Stimulated activated CD8-positive, alpha-beta memory T cell treated with anti-CD3 and anti-CD28 coated beads, Interleukin-12 subunit alpha, Interleukin-12 subunit beta, amount 100 ng/mL, for 24 hours (primary cell): ENCODE results near the gene SLC12A8.
A peak's percentile ranks its signal among the peaks of the same experiment; 100 is the strongest.

Experiments used
- DNase-seq: peaks from one replicate; pipeline ENCODE4 v3.0.0-alpha.2; 2020; ENCODE audit errors: extremely low read depth

The SLC12A8 gene

DNA sequence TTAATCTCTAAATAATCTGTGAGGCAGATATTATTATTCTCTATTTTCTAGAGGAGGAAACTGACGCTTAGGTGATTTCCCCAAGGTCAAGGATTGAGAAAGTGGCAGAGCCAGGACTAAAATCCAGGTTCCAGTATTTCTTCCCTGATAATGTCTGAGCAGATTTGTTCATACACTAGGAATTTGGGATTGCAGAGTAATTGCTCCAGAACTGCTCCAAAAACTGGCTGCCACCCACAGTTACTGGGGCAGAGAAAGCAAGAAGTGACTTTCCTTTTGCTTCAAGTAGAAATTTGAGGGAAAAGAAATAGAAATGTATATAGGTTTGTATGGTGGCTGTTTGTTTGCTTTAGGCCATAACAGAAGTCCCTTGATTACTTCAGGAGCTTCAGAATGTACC is 60.6 kb downstream of the SLC12A8 start:
- no peak for DNase-seq

DNA sequence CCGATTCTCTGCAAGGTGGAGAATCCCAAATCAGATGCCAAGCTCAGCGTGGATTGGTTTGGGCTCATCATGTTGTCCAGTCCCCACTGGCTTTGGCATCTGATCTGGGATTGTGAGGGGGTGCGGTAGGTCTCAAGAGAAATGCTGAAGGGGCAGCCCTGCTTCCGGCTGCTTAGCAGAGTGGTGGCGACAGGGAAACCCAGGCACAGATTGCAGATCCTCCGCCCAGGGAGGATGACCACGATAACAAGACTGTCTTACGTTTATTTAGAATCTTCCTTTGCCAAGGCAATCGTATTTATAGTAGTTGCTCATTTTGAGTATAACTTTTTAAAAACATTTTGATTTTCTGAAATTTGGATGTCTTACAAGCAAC is 61.1 kb downstream of the SLC12A8 start:
- DNase-seq: no peak

DNA sequence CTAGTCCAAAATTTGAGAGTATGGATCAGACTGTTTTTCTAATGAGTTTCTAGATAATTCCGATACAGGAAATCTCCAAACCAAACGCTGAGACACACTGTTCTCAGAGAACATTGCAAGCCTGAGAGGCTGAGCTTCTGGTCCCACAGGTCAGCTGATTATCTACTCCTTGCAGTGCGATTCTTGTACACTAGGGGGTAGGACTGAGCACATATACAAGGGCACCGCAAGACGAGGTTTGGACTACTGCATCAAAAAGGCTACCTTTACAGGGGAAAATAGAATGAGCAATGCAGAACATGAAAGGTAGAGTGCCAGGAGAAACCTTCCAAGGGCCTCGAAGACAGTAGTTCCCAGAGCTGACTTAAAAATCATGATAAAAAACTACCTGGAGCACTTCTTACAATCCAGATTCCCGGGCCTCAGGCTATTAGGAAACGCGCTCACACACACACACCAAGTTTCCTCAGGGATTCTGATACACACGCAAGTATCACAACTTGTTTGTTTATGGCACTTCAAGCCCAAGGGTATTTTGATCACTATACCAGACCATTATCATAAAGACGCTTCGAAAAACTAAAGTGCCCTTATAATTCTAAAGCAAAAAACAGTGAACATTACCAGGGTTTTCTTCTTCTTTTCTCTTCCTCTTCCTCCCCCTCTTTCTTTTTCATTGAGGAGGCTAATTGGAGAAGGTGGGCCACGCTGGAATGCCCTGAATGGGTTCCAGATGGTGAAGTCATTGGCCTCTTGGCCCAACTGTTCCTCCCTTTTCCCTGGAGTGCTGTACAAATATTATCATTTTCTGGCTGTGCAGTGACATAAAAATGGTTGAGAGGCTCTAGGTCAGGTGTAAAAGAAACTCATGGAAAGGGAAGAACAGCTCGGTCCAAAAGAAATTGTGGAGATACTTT is 61.8 kb downstream of the SLC12A8 start:
- no peak for DNase-seq

DNA sequence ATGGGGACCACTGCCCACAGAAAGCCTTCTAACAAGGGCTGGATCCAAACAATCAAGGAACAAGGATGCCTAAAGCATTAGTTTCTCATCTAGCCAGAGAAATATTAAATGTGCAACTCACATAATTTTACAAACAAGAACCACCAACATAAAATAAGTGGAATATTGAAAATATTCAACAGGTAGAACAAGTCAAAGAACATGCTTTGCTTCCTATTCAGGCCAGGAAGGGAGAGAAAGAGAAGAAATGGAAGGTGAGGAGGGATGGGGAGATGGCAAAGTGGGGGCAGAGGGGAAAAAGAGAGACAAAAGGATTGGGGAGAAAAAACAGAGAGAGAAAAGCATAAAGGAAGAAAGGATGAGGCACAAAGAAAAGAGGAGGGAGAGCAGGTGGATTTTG is 63.1 kb downstream of the SLC12A8 start:
- DNase-seq: no peak

DNA sequence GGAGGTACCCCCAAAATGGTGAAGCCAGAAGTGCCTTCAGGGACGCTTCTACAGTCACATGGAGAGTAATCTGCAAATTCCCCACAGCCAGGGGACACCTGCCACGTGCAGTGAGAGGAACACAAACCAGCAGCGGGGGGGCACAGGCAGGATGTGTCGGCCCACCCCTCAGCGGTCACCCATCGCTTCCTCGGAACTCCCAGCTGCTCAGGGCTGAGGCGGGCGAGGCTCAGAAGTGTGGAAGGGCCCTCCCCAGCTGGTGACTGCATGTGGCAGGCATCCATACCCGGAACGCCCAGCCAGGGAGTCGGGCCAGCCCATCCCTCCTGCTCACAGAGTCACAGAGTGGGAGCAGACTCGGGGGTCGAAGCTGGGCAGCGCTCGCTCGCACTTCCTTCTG is 63.7 kb downstream of the SLC12A8 start:
- DNase-seq: no peak

DNA sequence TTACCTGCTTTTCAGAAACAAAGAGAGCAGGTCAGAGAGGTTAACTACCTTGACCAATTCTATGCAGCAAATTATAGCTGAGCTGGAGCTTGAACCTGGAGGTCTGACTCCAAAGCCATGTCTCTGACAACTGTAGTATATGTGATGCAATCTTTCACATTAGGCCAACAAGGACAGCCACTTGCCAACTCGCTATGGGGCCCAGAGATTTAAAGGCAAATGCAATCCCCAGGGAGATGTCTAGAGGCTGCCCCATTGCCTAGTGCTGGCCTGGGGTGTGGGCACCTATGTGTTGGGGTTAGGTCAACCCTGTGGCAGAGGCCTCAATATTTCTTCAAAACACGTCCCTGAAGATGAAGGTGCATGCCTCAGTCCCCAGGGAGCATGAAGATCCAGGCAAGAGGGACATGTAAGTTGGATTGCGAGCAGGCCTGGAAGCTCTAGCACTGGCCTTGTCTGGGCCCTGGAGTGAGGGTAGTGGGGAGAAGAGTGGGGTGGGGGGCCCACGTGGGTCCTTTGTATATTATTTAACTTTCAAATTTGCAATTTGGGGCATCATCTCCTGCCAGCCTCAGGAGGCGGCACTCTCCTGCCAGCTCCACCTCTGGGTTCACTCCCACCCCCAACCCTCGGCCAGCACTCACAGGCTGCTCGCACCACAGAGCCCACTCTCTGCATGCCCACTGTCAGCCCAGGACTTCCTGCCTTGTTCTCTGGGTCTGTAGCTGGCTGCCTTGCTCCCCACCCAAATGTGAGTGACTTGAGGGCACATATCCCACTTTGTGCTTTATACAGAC is 64.3 kb downstream of the SLC12A8 start:
- no peak for DNase-seq

DNA sequence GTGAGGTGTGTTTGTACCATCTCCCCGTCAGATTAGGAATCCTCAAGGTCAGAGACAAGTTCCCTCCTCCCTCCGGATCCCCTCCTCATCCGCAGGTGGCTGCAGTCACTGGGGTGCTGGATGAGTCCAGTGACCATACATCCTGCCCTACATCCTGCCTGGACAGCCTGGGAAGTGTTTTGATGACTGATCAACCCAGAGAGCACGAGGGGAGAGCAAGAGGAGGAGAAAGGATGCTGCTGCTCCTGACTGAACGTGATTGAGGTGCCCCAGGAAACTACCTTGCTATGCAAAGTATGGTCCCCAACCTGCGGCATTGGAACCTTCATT is 65.1 kb downstream of the SLC12A8 start:
- DNase-seq: no peak

DNA sequence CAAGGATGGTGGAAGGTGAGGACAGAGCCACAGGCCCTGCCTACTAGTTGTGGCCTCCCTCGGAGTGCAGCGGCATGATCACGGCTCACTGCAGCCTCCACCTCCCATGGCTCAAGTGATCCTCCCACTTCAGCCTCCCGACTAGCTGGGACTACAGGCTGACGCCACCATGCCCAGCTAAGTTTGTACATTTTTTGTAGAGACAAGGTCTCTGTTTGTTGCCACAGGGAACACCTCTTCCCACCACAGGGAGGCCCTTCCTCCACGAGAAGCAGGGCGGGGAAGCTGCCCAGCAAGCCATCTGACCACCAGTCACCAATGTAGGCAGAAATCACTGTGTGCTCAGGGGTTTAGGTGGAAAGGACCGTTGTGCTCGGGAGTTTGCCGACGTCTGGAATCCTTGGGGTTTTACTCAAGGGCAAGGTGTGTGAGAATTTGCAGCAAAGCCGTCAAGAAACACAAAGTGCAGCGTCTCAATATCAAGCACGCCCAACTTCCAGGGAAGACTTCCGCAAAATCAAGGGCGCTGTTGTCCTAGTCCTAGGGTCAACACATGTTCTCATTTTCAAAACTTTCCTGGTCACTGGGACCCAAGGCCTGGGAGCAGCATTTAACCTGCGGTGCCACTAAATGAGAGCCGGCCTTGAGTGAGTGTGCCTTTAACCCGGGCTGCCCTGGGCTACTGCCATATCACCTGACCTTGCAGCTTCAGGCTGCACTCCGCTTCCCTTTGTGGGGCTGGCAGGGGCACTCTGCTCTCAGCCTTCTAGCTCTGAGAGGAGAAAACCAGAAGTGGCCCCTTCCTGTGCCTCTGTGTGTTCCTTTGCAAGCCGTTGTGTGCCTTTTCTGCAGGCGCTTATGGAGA is 65.7 kb downstream of the SLC12A8 start:
- DNase-seq: no peak

DNA sequence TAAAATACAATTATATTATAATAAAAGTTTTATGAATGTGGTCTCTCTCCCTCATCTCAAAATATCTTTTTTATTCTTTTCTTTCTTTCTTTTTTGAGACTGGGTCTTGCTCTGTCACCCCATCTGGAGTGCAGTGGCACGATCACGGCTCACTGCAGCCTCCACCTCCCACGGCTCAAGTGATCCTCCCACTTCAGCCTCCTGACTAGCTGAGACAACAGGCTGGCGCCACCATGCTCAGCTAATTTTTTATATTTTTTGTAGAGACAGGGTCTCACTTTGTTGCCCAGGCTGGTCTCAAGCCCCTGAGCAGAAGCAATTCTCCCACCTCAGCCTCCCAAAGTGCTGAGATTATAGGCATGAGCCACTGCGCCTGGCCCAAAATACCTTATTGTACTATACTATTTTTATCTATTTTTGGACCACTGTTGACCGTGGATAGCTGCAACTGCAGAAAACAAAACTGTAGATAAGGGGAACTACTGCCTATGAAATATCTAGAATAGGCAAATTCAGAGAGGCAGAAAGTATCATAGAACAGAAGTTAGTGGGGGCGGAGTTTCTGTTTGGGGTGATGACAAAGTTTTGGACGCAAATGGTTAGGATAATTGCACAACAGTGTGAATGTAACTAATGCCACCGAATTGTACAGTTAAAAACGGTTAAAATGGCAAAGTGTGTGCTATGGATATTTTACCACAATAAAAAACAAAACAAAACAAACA is 66.6 kb downstream of the SLC12A8 start:
- no peak for DNase-seq

DNA sequence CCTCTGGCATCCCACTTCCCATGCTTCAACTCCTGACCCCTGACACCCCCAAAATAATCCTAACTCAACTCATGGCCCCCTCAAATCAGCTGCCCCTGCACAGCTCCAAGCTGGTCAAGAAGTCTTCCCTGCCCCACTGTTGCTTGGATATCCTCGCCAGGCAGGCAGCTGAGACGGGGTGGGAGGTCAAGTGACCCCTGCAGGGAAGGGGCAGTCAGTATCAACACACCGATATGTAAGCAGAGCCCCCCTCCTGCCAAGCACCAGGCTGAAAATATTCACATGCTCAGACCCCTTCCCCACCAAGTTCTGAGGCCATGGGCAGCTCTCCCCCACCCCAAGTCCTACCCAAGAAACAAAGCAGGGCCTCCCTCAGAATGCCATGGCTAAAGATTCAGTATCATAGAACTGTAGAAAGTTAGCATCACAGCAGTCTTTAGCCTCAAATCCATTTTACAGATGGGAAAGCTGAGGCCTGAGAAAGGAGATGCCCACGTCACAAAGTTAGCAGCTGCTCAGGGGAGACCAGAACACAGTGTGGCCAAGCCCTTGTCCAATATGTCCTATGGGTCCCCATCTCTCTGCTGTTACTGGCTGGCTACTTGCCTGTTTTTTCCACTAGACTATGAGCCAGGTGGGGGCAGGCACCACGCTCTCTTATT is 67.8 kb downstream of the SLC12A8 start:
- no peak for DNase-seq

DNA sequence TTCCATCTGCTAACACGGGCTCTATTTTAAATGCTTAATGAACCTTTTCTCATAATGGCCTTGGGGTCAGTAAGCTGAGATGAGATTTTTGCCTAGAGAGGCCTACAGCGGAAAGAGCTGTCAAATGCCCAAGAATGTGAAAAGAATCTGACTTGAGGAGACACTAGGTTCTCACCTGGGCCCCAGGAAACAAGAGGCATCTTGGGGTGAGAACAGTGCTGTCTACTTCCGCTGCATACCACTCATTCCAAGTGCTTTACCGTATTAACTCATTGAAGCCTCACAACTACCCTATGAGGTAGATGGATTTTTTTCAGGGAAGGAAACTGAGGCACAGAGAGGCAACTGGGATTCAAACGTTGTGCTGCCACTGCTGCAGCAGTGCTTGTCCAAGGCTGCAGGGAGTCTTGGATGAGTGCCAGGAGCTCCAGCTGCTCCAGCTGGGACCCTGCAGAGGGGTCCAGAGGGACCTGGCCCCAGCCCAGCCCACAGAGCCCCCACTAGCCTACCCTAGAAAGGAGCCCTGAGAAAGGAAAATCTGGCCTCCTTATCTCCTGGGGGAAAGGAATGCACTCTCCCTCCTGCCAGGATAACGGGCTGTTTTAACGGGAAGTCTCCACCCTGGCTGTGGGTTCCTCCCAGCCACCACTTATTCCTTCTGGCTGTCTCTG is 68.4 kb downstream of the SLC12A8 start:
- DNase-seq: no peak

DNA sequence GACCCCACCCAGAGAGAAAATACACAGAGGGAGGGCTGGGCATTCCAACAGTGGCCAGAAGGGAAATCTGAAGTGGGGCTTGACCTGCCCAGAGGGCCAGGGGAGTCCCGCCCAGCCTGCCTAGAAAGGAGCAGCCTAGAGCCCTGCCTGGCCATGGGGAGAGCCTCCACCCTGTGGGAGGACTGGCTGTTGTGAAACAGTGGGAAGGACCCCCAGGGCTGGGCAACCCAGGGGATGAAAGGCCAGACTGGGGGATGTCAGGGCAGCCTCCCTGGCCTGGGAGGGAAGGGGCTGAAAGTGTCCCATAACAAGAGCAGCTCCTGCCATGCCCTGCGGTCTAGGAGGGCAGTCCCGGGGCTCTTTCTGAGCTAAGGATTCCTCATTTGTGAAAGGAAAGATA is 69.0 kb downstream of the SLC12A8 start:
- no peak for DNase-seq

DNA sequence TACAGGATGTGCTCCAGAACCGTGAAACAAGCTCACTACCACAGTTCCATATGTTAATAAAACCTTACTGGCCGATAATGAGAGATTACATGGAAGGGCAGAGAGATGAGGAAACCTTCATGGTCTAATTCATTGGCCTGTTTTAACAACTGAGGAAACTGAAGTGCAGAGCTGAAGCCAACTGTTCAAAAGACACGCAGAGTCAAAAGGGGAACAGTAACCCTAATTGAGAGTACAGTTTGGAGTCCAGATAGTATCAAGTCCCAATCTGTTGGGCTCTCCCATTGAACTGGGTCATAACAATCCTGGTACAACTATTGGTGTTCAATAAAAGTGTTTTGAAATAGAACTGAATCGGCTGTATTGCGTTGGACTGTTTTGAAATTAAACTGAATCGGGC is 69.6 kb downstream of the SLC12A8 start:
- no peak for DNase-seq

DNA sequence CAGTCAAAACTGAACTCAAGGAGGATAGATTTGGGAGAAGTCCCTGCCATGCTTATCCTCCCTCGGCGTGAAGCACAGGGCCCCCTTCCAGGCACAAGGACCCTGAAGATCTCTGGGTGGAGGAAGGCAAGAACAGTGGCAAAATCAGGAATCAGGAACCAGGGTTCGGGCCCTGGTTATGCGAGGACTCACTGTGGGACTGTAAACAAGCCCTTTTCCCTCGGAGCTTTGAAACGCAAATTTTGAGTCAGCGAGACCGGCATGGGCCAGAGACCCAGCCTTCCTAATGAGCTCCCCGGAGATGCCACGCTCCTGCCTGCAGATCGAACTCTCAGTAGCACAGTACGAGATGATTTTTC is 70.1 kb downstream of the SLC12A8 start:
- DNase-seq: no peak

DNA sequence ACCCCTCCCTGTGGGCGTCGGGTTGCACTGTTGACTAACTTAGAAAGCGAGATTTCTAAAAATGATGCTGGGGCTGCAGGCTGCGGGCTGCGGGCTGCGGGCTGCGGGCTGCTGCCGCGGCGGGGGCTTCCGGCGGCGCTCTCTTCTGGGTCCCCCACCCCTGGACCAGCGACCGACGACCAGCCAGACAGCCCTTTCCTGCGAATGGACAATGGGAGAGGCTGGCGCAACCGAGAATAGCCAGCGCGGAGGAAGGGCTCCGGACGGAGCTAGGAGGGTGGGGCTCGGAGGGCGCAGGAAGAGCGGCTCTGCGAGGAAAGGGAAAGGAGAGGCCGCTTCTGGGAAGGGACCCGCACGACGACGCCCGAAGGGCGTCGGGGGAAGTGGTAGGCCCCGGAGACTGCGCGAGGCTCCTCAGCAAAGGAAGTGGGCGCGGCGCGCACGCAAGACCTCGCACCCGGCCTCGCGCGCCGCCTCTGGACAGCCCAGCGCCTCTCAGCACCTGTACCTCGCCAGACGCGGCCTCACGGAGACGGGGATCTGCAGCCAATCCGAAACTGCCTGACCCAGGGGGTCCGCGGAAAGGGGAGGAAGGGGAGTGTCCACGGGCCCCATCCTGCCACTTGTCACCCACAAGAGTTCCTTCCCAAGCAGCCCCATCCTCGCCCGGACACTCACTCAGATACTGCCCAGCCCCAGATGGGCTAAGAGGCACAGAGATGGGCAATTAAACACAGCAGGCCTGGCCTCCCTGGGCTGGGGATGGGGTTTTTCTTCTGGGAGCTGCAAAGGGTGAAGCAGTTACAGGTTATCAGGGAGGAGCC is 70.7 kb downstream of the SLC12A8 start:
- DNase-seq: peak; percentile 40

DNA sequence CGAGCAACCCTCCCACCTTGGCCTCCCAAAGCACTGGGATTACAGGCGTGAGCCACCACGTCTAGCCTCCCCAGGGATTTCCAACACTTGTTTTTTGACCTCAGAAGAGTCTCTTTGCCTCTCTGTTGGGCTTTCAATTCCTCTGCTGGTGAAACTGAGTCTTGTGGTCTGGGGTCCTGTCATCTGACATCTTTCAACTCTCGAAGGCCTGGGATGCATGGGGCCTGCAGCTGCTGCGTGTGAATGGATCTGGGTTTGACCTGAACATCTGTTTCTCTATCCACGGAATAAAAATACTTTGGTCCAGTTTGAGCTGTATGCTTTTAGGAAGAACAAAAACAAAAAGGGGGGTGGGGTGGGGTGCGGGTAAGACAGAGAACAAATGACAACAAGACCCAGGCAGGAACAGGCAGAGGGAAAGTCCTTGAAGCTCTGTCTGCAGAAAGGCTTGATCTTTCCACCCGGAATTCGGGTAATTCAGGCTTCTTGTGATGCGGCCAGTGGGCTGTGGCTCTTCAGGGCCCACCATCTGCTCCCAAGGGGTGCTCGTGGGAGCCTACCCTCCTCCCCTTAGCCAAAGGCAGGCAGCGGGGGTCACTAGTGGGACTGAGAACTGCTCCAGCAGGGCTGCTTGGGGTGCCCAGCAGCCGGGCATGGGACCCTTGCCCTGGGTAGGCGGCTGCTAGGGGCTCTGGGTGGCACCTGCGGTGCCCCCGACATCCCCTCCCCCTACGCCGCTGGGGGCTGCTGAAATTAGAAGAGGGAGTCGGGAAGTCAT is 71.5 kb downstream of the SLC12A8 start:
- DNase-seq: no peak

DNA sequence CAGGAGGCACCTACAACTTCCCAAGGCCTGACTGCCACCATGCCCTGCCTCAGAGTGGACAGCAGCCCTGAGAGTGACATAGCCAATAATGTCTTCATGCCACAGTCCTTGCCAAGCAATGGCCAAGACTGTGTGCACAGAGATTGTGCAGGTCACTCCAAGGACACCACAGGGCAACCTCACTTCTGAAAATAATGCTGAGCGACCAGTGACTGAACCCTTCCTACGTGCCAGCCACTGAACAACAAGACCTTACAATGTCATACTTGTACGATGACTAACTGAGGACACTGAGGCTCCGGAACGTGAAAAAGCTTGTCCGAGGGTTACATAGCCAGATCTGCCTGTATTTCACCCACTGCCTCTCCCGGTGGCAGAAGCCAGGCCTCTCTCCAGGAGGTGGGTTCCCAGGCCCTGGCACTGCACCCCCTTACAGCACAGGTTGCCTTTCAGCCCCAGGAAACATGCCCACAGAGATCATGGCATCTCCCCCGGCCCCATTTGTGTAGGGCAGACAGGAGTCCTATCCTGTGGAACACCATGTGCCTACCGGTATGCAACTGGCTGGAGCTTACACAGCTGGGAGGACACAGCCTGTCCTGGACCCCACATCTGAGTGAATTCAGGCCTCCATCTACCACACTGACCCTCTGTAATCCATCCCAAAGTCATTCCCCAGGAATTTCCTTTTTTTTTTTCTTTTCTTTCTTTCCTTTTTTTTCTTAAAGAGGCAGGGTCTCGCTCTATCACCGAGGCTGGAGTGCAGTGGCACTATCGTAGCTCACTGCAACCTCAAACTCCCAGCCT is 72.3 kb downstream of the SLC12A8 start:
- no peak for DNase-seq

DNA sequence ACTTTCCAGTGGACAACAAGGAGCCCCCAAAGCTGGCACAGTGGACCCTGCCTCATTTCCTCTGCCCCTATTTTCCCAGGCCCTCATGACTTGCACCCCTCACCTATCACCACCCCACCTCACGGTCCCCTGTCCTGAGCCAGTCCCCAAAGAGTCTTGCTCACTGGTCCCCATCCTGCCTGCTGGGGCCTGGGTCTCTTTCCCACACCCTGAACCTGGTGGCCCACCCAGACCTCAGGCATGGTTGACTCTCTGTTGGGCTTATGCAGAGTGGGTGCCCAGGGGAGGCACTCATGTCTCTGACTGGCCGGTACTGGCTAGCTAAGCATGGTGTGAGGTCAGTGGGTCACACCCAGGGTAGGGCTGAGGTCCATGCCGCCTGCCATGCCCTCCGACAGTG is 73.2 kb downstream of the SLC12A8 start:
- DNase-seq: no peak
